AG04449 (cell line): ENCODE results near the gene EIF4H.

Experiments
- CTCF ChIA-PET: fragments of 350-600 bp; formaldehyde crosslinking; extraction: SDS; loops from one replicate; lab custom pipeline; 2021; ENCODE audit warnings: antibody characterized with exemption; lab: Yijun Ruan, JAX
- POLR2A ChIA-PET: fragments of 400-600, 350-600 bp; formaldehyde crosslinking; extraction: SDS; loops from one replicate; lab custom pipeline; 2020; ENCODE audit warnings: antibody characterized with exemption, inconsistent platforms; lab: Yijun Ruan, JAX
- DNase-seq: peaks from one replicate; pipeline ENCODE4 v3.0.0-alpha.2; 2010; ENCODE audit warnings: low read depth, low spot score
- H3K4me3 ChIP-seq: 2 replicates; pipeline ENCODE4 v1.5.1; 2011; ENCODE audit warnings: low read depth, mild to moderate bottlenecking, control low read depth, low read length
- CTCF ChIP-seq: IDR thresholded peaks from one replicate; pipeline ENCODE4 v1.5.1; 2011; ENCODE audit warnings: mild to moderate bottlenecking, moderate library complexity, low read length, control low read depth, inconsistent platforms; ENCODE audit not compliant: insufficient read depth; ENCODE audit errors: missing control alignments

EIF4H gene

GRCh38 chr7:74173866-74174605 is at the start of gene EIF4H:
EIF4H (plus strand) TSS chr7:74174356; CDS start chr7:74174384, 28 bp downstream.
- peak; percentile 33 for DNase-seq
- CTCF ChIA-PET: interaction anchor here (0.8 to 1.8 kb wide), 6 partner anchors 9 to 110 kb away, joined by 3 to 7 read pairs (median 4); no protein-coding TSS in a partner anchor
- no peak for TF ChIP-seq CTCF

DNA sequence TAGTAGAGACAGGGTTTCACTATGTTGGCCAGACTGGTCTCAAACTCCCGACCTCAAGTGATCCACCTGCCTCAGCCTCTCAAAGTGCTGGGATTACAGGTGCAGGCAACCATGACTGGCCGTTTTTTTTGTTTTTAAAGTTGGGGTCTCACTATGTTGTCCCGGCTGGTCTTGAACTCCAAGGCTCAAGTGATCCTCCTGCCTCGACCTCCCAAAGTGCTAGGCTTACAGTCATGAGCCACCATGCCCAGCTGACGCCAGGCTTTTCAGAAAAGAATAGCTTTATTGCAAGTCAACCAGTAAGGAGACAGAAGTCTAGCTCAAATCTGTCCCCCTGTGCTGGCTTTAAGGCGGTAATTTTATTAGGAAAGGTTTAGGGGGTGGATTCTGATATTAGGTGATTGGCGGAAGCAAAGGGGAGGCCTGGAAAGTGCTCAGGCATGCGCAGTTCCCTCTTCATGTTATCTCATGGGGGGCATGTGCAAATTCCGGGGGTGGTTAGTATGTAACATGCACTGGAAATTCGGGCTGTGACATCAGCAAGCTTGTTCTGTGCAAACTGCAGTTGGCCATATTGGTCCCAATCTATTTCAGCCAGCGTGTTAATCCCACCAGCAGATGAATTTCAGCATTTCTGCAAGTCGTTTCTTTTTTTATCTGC is 47.8 kb upstream of the EIF4H start:
- CTCF ChIA-PET: no interaction called here
- TF ChIP-seq CTCF: no peak
- H3K4me3 ChIP-seq: no peak overlapping the region
- POLR2A ChIA-PET: no interaction called here
- DNase-seq: no peak

More at GRCh38 chr7:74173866-74174605, at the start of gene EIF4H:
- H3K4me3 ChIP-seq: peak within 1 kb of the TSS; percentile 84
- POLR2A ChIA-PET: interaction anchor here (0.5 to 1.8 kb wide), 8 partner anchors 15 to 94 kb away, joined by 3 to 9 read pairs (median 4); partner anchors contain the start of gene LIMK1

DNA sequence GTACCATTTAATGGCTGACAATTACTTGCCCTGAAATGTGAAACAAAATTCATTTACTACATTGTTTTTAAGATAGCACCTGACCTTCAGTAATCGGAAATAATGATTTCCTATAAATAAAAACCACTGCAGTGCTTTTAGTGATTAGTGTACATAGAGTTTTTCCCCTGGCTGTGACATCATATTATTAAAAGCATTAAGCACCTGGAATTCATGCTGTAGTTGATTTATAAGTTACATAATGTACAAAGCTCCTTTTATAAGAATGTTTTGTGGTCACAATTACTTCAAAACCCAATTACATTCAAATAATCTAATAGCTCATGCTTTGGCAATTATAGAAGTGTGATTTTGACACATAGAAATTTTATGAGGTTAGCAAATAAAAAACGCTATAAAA is 44.3 kb upstream of the EIF4H start:
- POLR2A ChIA-PET: no interaction called here
- CTCF ChIA-PET: no interaction called here
- TF ChIP-seq CTCF: no peak
- H3K4me3 ChIP-seq: no peak overlapping the region
- DNase-seq: no peak

GRCh38 chr7:74130518-74130917 is 43.6 kb upstream of the EIF4H start:
- ChIA-PET POLR2A (no interaction called here), CTCF (no interaction called here)
- H3K4me3 ChIP-seq: no peak overlapping the region
- no peak for TF ChIP-seq CTCF
- no peak for DNase-seq

- POLR2A ChIA-PET: no interaction called here
- CTCF ChIA-PET: no interaction called here
- no peak for TF ChIP-seq CTCF
- DNase-seq: no peak
- H3K4me3 ChIP-seq: no peak overlapping the region
These were observed 40.0 kb upstream of the EIF4H start for GRCh38 chr7:74134117-74134620.

DNA sequence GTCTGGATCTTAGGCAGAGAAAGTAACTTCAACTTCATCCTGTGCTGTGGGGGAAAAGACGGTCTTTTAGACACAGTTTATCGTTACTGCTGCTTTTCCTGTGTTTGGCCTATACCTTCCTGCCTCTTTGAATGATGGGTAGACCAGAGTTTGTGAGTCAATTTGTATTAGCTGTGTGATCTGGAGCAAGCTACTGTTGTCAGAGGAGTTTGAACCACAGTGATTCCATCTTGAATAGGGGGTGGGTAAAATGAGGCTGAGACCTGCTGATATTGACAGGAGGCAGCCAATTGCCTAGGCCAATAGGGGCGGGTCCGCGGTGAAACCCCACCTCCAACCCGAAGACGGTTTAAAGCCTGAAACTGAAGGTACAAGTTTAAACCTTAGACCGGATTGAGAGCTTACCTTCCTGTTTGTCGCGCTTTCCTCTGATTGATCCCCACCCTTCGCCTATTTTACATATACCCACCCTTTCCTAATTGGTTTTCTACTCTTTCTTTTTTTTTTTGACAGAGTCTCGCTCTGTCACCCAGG is 35.8 kb upstream of the EIF4H start:
- ChIA-PET POLR2A (no interaction called here), CTCF (no interaction called here)
- no peak for TF ChIP-seq CTCF
- DNase-seq: no peak
- no peak overlapping the region for H3K4me3 ChIP-seq
